GM23338 (cell line): ENCODE data around the gene CTNNBIP1. TPM values are rescaled to one million over a fixed set of nuclear protein-coding genes. Genes with fewer than 3 reads are reported as not detected.

Experiments
- ATAC-seq: fragments of 200-7000 bp; cut with Tn5 transposase; 3 replicates; pipeline ENCODE4 v1.9.1; 2020
- DNase-seq: peaks from one replicate; pipeline ENCODE4 v3.0.0-alpha.2; 2015; ENCODE audit warnings: low spot score
- H2AFZ ChIP-seq: fragments of 200-600 bp; sonication (generic); 2 replicates; pipeline ENCODE4 v1.8.0; 2016; ENCODE audit warnings: antibody characterized with exemption, mild to moderate bottlenecking, moderate library complexity
- H3F3A ChIP-seq: fragments of 200-600 bp; sonication (generic); replicated peaks from 2 replicates; pipeline ENCODE4 v1.8.0; 2017; ENCODE audit warnings: antibody characterized with exemption, mixed run types, low read depth
- H3K27ac ChIP-seq: fragments of 200-600 bp; sonication (generic); 2 replicates; pipeline ENCODE4 v1.6.1; 2016; ENCODE audit warnings: low read depth
- H3K27me3 ChIP-seq: fragments of 200-600 bp; sonication (generic); 2 replicates; pipeline ENCODE4 v1.8.0; 2016; ENCODE audit warnings: mild to moderate bottlenecking, mixed run types, moderate library complexity; ENCODE audit not compliant: insufficient read depth
- H3K36me3 ChIP-seq: fragments of 200-600 bp; sonication (generic); 2 replicates; pipeline ENCODE4 v1.8.0; 2016; ENCODE audit warnings: mild to moderate bottlenecking; ENCODE audit not compliant: insufficient read depth
- H3K4me1 ChIP-seq: fragments of 200-600 bp; sonication (generic); 2 replicates; pipeline ENCODE4 v1.8.0; 2016; ENCODE audit warnings: mild to moderate bottlenecking, moderate library complexity; ENCODE audit not compliant: insufficient read depth
- H3K4me2 ChIP-seq: fragments of 200-600 bp; sonication (generic); 2 replicates; pipeline ENCODE4 v1.7.1; 2017; ENCODE audit warnings: mixed run types
- H3K4me3 ChIP-seq: fragments of 200-600 bp; sonication (generic); 2 replicates; pipeline ENCODE4 v1.6.1; 2016; ENCODE audit warnings: mixed run types
- H3K79me2 ChIP-seq: fragments of 200-600 bp; sonication (generic); replicated peaks from 2 replicates; pipeline ENCODE4 v1.8.0; 2017; ENCODE audit warnings: mild to moderate bottlenecking; ENCODE audit not compliant: insufficient read depth
- H3K9me2 ChIP-seq: fragments of 200-600 bp; sonication (generic); 2 replicates; pipeline ENCODE4 v1.8.0; 2017; ENCODE audit not compliant: insufficient read depth
- H4K20me1 ChIP-seq: fragments of 200-600 bp; sonication (generic); replicated peaks from 2 replicates; pipeline ENCODE4 v1.8.0; 2017; ENCODE audit warnings: mild to moderate bottlenecking; ENCODE audit not compliant: insufficient read depth
- H3K27ac Mint-ChIP-seq: 2 replicates; pipeline ENCODE4 v1.8.0; 2020; ENCODE audit warnings: inconsistent platforms, mild to moderate bottlenecking, moderate library complexity, mixed read lengths
- H3K27me3 Mint-ChIP-seq: 3 replicates; pipeline ENCODE4 v1.8.0; 2022; ENCODE audit warnings: low read depth, mild to moderate bottlenecking, moderate library complexity, mixed read lengths, inconsistent platforms; ENCODE audit not compliant: insufficient read depth, poor library complexity
- H3K36me3 Mint-ChIP-seq: 3 replicates; pipeline ENCODE4 v1.8.0; 2021; ENCODE audit warnings: low read depth, mild to moderate bottlenecking, inconsistent platforms, moderate library complexity, mixed read lengths
- H3K4me1 Mint-ChIP-seq: 3 replicates; pipeline ENCODE4 v1.8.0; 2020; ENCODE audit warnings: mild to moderate bottlenecking, inconsistent platforms, mixed read lengths
- H3K4me3 Mint-ChIP-seq: 3 replicates; pipeline ENCODE4 v1.8.0; 2021; ENCODE audit warnings: moderate library complexity, mild to moderate bottlenecking, inconsistent platforms, mixed read lengths
- H3K9me3 Mint-ChIP-seq: 3 replicates; pipeline ENCODE4 v1.8.0; 2020; ENCODE audit warnings: moderate library complexity, mild to moderate bottlenecking, inconsistent platforms, mixed read lengths
- CREB1 ChIP-seq: fragments of 250-450 bp; sonication (Bioruptor Pico); IDR thresholded peaks from 2 replicates; pipeline ENCODE4 v1.5.0; 2020; ENCODE audit warnings: low read depth, mild to moderate bottlenecking, moderate library complexity
- EZH2 ChIP-seq: fragments of 200-600 bp; sonication (generic); IDR thresholded peaks from one replicate; pipeline ENCODE4 v1.8.0; 2017; ENCODE audit warnings: antibody characterized with exemption, mild to moderate bottlenecking, low read depth; ENCODE audit not compliant: unreplicated experiment
- EZH2phosphoT487 ChIP-seq: fragments of 200-600 bp; sonication (generic); IDR thresholded peaks from one replicate; pipeline ENCODE4 v1.8.1; 2018; ENCODE audit warnings: antibody characterized with exemption; ENCODE audit not compliant: unreplicated experiment
- JUNB ChIP-seq: IDR thresholded peaks from one replicate; pipeline ENCODE4 v1.6.1; 2016; ENCODE audit warnings: antibody characterized with exemption; ENCODE audit not compliant: unreplicated experiment
- NANOG ChIP-seq: IDR thresholded peaks from 2 replicates; pipeline ENCODE4 v1.6.1; 2016; ENCODE audit warnings: antibody characterized with exemption, borderline replicate concordance
- POLR2AphosphoS5 ChIP-seq: IDR thresholded peaks from 2 replicates; pipeline ENCODE4 v1.6.1; 2016; ENCODE audit warnings: antibody characterized with exemption, low read depth
- STAT1 ChIP-seq: IDR thresholded peaks from one replicate; pipeline ENCODE4 v1.6.1; 2016; ENCODE audit warnings: antibody characterized with exemption; ENCODE audit not compliant: unreplicated experiment
- ZNF114 ChIP-seq: fragments of 250-450 bp; sonication (Bioruptor Pico); IDR thresholded peaks from 2 replicates; pipeline ENCODE4 v1.5.0; 2020; ENCODE audit warnings: mild to moderate bottlenecking, moderate library complexity
- ZNF331 ChIP-seq: fragments of 250-450 bp; sonication (Bioruptor Pico); IDR thresholded peaks from 2 replicates; pipeline ENCODE4 v1.5.0; 2020; ENCODE audit warnings: low read depth, mild to moderate bottlenecking, moderate library complexity
- polyA plus RNA-seq: library from polyadenylated mRNA; unstranded; fragments of >200 nt; fragmentation: Nextera tagmentation; extraction: Ambion mirVana; gene quantifications from 2 replicates; pipeline ENCODE4 v1.2.1, GENCODE V29; 2016
- total RNA-seq: library from RNA; depleted of rRNA; stranded (reverse); fragments of >200 nt; shearing (Covaris generic); gene quantifications from 2 replicates; pipeline ENCODE4 v1.2.3, GENCODE V29; 2014
- TF ChIP-seq, protein P1 (sequence below): fragments of 250-450 bp; sonication (Bioruptor Pico); IDR thresholded peaks from 2 replicates; pipeline ENCODE4 v1.5.0; 2020; ENCODE audit warnings: mild to moderate bottlenecking, moderate library complexity
- TF ChIP-seq, protein P2 (sequence below): IDR thresholded peaks from 2 replicates; pipeline ENCODE4 v1.6.1; 2016; ENCODE audit warnings: antibody characterized with exemption
- TF ChIP-seq, protein P3 (sequence below), 2 experiments: fragments of 200-600 bp in 1 of 2; sonication (generic) in 1 of 2; conservative IDR thresholded peaks; 2 replicates each; pipeline versions ENCODE4 v1.5.1 to v1.6.1; 2016 to 2017; ENCODE audit warnings: antibody characterized with exemption in 2 of 2, low read depth in 2 of 2, mild to moderate bottlenecking in 2 of 2, moderate library complexity in 1 of 2
- TF ChIP-seq, protein P4 (sequence below): IDR thresholded peaks from one replicate; pipeline ENCODE4 v1.6.1; 2018; ENCODE audit warnings: antibody characterized with exemption; ENCODE audit not compliant: unreplicated experiment

The CTNNBIP1 gene
- total and polyA plus RNA-seq, 2 experiments from 2014 or later, result 30.3 to 55.1 TPM

- Histone ChIP-seq H3K4me1 (no peaks in the 10 kb centered on the region), H3K27me3 (no peaks in the 10 kb centered on the region), H3K9me2 (no peaks in the 10 kb centered on the region), H3K27ac (no peak overlapping the region), H3F3A (0 out of 2 replicates have a peak, but pooled peaks cover 6% of the 10 kb centered on the region), H3K4me3 (no peak overlapping the region), H3K79me2 (no peaks in the 10 kb centered on the region), H2AFZ (no peak overlapping the region), H3K36me3 (no peaks in the 10 kb centered on the region), H3K4me2 (no peak overlapping the region), H4K20me1 (0 out of 2 replicates have a peak, but pooled peaks cover 4% of the 10 kb centered on the region)
- peaks cover 6% of the 10 kb centered on the region for H3K4me1 Mint-ChIP-seq
- H3K27ac Mint-ChIP-seq, result no peak overlapping the region
- H3K36me3 Mint-ChIP-seq, result peaks cover 4% of the 10 kb centered on the region; the same call in 1 of the 3 replicates
- H3K4me3 Mint-ChIP-seq, result no peak overlapping the region
- peaks cover 10% of the 10 kb centered on the region for H3K27me3 Mint-ChIP-seq
- no peaks in the 10 kb centered on the region for H3K9me3 Mint-ChIP-seq
- ATAC-seq (no peak), DNase-seq (no peak)
- TF ChIP-seq, protein P1, sequence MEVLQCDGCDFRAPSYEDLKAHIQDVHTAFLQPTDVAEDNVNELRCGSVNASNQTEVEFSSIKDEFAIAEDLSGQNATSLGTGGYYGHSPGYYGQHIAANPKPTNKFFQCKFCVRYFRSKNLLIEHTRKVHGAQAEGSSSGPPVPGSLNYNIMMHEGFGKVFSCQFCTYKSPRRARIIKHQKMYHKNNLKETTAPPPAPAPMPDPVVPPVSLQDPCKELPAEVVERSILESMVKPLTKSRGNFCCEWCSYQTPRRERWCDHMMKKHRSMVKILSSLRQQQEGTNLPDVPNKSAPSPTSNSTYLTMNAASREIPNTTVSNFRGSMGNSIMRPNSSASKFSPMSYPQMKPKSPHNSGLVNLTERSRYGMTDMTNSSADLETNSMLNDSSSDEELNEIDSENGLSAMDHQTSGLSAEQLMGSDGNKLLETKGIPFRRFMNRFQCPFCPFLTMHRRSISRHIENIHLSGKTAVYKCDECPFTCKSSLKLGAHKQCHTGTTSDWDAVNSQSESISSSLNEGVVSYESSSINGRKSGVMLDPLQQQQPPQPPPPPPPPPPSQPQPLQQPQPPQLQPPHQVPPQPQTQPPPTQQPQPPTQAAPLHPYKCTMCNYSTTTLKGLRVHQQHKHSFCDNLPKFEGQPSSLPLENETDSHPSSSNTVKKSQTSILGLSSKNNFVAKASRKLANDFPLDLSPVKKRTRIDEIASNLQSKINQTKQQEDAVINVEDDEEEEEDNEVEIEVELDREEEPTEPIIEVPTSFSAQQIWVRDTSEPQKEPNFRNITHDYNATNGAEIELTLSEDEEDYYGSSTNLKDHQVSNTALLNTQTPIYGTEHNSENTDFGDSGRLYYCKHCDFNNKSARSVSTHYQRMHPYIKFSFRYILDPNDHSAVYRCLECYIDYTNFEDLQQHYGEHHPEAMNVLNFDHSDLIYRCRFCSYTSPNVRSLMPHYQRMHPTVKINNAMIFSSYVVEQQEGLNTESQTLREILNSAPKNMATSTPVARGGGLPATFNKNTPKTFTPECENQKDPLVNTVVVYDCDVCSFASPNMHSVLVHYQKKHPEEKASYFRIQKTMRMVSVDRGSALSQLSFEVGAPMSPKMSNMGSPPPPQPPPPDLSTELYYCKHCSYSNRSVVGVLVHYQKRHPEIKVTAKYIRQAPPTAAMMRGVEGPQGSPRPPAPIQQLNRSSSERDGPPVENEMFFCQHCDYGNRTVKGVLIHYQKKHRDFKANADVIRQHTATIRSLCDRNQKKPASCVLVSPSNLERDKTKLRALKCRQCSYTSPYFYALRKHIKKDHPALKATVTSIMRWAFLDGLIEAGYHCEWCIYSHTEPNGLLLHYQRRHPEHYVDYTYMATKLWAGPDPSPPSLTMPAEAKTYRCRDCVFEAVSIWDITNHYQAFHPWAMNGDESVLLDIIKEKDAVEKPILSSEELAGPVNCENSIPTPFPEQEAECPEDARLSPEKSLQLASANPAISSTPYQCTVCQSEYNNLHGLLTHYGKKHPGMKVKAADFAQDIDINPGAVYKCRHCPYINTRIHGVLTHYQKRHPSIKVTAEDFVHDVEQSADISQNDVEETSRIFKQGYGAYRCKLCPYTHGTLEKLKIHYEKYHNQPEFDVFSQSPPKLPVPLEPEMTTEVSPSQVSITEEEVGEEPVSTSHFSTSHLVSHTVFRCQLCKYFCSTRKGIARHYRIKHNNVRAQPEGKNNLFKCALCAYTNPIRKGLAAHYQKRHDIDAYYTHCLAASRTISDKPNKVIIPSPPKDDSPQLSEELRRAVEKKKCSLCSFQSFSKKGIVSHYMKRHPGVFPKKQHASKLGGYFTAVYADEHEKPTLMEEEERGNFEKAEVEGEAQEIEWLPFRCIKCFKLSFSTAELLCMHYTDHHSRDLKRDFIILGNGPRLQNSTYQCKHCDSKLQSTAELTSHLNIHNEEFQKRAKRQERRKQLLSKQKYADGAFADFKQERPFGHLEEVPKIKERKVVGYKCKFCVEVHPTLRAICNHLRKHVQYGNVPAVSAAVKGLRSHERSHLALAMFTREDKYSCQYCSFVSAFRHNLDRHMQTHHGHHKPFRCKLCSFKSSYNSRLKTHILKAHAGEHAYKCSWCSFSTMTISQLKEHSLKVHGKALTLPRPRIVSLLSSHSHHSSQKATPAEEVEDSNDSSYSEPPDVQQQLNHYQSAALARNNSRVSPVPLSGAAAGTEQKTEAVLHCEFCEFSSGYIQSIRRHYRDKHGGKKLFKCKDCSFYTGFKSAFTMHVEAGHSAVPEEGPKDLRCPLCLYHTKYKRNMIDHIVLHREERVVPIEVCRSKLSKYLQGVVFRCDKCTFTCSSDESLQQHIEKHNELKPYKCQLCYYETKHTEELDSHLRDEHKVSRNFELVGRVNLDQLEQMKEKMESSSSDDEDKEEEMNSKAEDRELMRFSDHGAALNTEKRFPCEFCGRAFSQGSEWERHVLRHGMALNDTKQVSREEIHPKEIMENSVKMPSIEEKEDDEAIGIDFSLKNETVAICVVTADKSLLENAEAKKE (CRISPR knock-in tag), result no peak
- TF ChIP-seq JUNB, result no peak
- TF ChIP-seq, protein P2, sequence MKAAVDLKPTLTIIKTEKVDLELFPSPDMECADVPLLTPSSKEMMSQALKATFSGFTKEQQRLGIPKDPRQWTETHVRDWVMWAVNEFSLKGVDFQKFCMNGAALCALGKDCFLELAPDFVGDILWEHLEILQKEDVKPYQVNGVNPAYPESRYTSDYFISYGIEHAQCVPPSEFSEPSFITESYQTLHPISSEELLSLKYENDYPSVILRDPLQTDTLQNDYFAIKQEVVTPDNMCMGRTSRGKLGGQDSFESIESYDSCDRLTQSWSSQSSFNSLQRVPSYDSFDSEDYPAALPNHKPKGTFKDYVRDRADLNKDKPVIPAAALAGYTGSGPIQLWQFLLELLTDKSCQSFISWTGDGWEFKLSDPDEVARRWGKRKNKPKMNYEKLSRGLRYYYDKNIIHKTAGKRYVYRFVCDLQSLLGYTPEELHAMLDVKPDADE, result no peak
- no peak for TF ChIP-seq CREB1 (CRISPR knock-in tag)
- TF ChIP-seq POLR2AphosphoS5, result no peak
- no peak for TF ChIP-seq NANOG
- TF ChIP-seq, protein P3, sequence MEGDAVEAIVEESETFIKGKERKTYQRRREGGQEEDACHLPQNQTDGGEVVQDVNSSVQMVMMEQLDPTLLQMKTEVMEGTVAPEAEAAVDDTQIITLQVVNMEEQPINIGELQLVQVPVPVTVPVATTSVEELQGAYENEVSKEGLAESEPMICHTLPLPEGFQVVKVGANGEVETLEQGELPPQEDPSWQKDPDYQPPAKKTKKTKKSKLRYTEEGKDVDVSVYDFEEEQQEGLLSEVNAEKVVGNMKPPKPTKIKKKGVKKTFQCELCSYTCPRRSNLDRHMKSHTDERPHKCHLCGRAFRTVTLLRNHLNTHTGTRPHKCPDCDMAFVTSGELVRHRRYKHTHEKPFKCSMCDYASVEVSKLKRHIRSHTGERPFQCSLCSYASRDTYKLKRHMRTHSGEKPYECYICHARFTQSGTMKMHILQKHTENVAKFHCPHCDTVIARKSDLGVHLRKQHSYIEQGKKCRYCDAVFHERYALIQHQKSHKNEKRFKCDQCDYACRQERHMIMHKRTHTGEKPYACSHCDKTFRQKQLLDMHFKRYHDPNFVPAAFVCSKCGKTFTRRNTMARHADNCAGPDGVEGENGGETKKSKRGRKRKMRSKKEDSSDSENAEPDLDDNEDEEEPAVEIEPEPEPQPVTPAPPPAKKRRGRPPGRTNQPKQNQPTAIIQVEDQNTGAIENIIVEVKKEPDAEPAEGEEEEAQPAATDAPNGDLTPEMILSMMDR (conservative IDR thresholded peaks at IDR 0.05; ENCODE audit: low read depth in 2 of 2), result no peak
- TF ChIP-seq STAT1, result no peak
- TF ChIP-seq EZH2, result no peak
- TF ChIP-seq ZNF331 (CRISPR knock-in tag), result no peak
- no peak for TF ChIP-seq EZH2phosphoT487
- no peak for TF ChIP-seq ZNF114 (CRISPR knock-in tag)
- TF ChIP-seq, protein P4, sequence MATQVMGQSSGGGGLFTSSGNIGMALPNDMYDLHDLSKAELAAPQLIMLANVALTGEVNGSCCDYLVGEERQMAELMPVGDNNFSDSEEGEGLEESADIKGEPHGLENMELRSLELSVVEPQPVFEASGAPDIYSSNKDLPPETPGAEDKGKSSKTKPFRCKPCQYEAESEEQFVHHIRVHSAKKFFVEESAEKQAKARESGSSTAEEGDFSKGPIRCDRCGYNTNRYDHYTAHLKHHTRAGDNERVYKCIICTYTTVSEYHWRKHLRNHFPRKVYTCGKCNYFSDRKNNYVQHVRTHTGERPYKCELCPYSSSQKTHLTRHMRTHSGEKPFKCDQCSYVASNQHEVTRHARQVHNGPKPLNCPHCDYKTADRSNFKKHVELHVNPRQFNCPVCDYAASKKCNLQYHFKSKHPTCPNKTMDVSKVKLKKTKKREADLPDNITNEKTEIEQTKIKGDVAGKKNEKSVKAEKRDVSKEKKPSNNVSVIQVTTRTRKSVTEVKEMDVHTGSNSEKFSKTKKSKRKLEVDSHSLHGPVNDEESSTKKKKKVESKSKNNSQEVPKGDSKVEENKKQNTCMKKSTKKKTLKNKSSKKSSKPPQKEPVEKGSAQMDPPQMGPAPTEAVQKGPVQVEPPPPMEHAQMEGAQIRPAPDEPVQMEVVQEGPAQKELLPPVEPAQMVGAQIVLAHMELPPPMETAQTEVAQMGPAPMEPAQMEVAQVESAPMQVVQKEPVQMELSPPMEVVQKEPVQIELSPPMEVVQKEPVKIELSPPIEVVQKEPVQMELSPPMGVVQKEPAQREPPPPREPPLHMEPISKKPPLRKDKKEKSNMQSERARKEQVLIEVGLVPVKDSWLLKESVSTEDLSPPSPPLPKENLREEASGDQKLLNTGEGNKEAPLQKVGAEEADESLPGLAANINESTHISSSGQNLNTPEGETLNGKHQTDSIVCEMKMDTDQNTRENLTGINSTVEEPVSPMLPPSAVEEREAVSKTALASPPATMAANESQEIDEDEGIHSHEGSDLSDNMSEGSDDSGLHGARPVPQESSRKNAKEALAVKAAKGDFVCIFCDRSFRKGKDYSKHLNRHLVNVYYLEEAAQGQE, result no peak
These were observed 40.2 kb downstream of the CTNNBIP1 start for GRCh38 chr1:9869831-9870251.
